ENCODE results near the gene CHST13.

The CHST13 gene

GRCh38 chr3:126544596-126545281 lies 20.8 kb downstream of the CHST13 start:
- no peak overlapping the region for H3K4me2 ChIP-seq (ENCODE audit: insufficient read depth, low read length)
- H2AFZ ChIP-seq (ENCODE audit: low read depth, low read length) = no peak overlapping the region
- H4K20me1 ChIP-seq (ENCODE audit: insufficient read depth, low read length) = no peaks in the 10 kb centered on the region
- H3K4me1 ChIP-seq (ENCODE audit: insufficient read depth, low read length) = peaks cover 37% of the 10 kb centered on the region
- no peaks in the 10 kb centered on the region for H3K9me3 ChIP-seq (ENCODE audit: insufficient read depth, low read length, severe bottlenecking)
- H3K4me3 ChIP-seq (ENCODE audit: low read depth in 1 of 2, low read length in 2 of 2) = no peak overlapping the region
- TF ChIP-seq CTCF (IDR thresholded peaks at IDR 0.05; ENCODE audit: borderline replicate concordance, extremely low read depth, low read length, poor library complexity, severe bottlenecking) (no peak), EZH2 (IDR thresholded peaks at IDR 0.05; ENCODE audit: borderline replicate concordance, low read depth, low read length, severe bottlenecking) (no peak)
- H3K36me3 ChIP-seq (ENCODE audit: insufficient read depth, low read length) = no peaks in the 10 kb centered on the region
- H3K79me2 ChIP-seq (ENCODE audit: insufficient read depth, low read length) = no peaks in the 10 kb centered on the region
- no peaks in the 10 kb centered on the region for H3K27me3 ChIP-seq (ENCODE audit: insufficient read depth, low read length, poor library complexity)
- H3K27ac ChIP-seq (ENCODE audit: low read length) = peak overlapping the region; percentile 28
- no peak for ATAC-seq (ENCODE audit: insufficient read depth, low read depth)
- no peak overlapping the region; the same call in 1 of the 2 replicates for H3K9ac ChIP-seq (ENCODE audit: low read depth, low read length)
- peak; percentile 2 for DNase-seq

DNA sequence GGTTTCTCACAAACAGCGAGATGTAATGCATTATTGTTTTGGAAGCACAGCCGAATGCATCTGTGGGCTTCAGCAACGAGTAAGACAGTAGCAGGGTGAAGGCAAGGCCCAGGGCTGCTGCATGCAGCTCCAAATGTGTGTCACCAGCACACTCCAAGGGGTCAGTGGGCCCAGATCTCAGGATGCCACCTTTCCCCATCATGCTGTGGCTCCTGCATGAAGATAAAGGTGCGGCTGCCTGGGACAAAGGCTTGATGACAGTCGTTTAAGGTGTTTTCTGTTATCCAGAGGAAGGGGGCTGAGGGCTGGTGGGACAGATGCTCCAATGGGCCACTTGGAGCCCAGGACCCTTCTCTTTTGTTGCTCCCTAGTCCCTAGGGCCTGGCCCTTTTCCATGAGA lies 21.6 kb downstream of the CHST13 start:
- H2AFZ ChIP-seq (ENCODE audit: low read depth, low read length) = no peak overlapping the region

GRCh38 chr3:126546013-126546412 lies 22.1 kb downstream of the CHST13 start:
- no peaks in the 10 kb centered on the region for H4K20me1 ChIP-seq (ENCODE audit: insufficient read depth, low read length)
- peaks cover 24% of the 10 kb centered on the region for H3K4me1 ChIP-seq (ENCODE audit: insufficient read depth, low read length)
- no peaks in the 10 kb centered on the region for H3K36me3 ChIP-seq (ENCODE audit: insufficient read depth, low read length)
- H3K27me3 ChIP-seq (ENCODE audit: insufficient read depth, low read length, poor library complexity) = no peaks in the 10 kb centered on the region
- no peaks in the 10 kb centered on the region for H3K79me2 ChIP-seq (ENCODE audit: insufficient read depth, low read length)
- H2AFZ ChIP-seq (ENCODE audit: low read depth, low read length) = no peak overlapping the region
- no peak overlapping the region for H3K4me3 ChIP-seq (ENCODE audit: low read depth in 1 of 2, low read length in 2 of 2)
- ATAC-seq (ENCODE audit: insufficient read depth, low read depth) (no peak), DNase-seq (peak; percentile 1)
- no peak overlapping the region for H3K4me2 ChIP-seq (ENCODE audit: insufficient read depth, low read length)
- no peak overlapping the region for H3K27ac ChIP-seq (ENCODE audit: low read length)
- TF ChIP-seq CTCF (IDR thresholded peaks at IDR 0.05; ENCODE audit: borderline replicate concordance, extremely low read depth, low read length, poor library complexity, severe bottlenecking) (no peak), EZH2 (IDR thresholded peaks at IDR 0.05; ENCODE audit: borderline replicate concordance, low read depth, low read length, severe bottlenecking) (no peak)
- H3K9me3 ChIP-seq (ENCODE audit: insufficient read depth, low read length, severe bottlenecking) = no peaks in the 10 kb centered on the region
- H3K9ac ChIP-seq (ENCODE audit: low read depth, low read length) = no peak overlapping the region

More for the DNA sequence above, 21.6 kb downstream of the CHST13 start:
- TF ChIP-seq CTCF (IDR thresholded peaks at IDR 0.05; ENCODE audit: borderline replicate concordance, extremely low read depth, low read length, poor library complexity, severe bottlenecking) (no peak), EZH2 (IDR thresholded peaks at IDR 0.05; ENCODE audit: borderline replicate concordance, low read depth, low read length, severe bottlenecking) (no peak)
- ATAC-seq (ENCODE audit: insufficient read depth, low read depth) = no peak
- Histone ChIP-seq H3K4me2 (ENCODE audit: insufficient read depth, low read length) (no peak overlapping the region), H3K4me1 (ENCODE audit: insufficient read depth, low read length) (peaks cover 29% of the 10 kb centered on the region), H3K9me3 (ENCODE audit: insufficient read depth, low read length, severe bottlenecking) (no peaks in the 10 kb centered on the region), H3K4me3 (ENCODE audit: low read depth in 1 of 2, low read length in 2 of 2) (no peak overlapping the region), H4K20me1 (ENCODE audit: insufficient read depth, low read length) (no peaks in the 10 kb centered on the region), H3K27ac (ENCODE audit: low read length) (peak overlapping the region; percentile 28; the same call in 1 of the 2 replicates), H3K27me3 (ENCODE audit: insufficient read depth, low read length, poor library complexity) (no peaks in the 10 kb centered on the region), H3K9ac (ENCODE audit: low read depth, low read length) (no peak overlapping the region), H3K79me2 (ENCODE audit: insufficient read depth, low read length) (no peaks in the 10 kb centered on the region), H3K36me3 (ENCODE audit: insufficient read depth, low read length) (no peaks in the 10 kb centered on the region)
- peak; percentile 1 for DNase-seq
